K562 (cell line): ENCODE results near the gene SLC26A1. TPM values are rescaled to one million over a fixed set of nuclear protein-coding genes. Genes with fewer than 3 reads are reported as not detected.

Experiments used
- ATAC-seq: fragments of 200-7000 bp; cut with Tn5 transposase; 3 replicates; pipeline ENCODE4 v1.9.1; 2020; ENCODE audit warnings: moderate library complexity
- BruUV-seq: library from RNA; stranded (reverse); fragments of 400-500 nt; replicated peaks from 2 replicates; lab custom pipeline; 2021; lab: Mats Ljungman, UMichigan
- CTCF ChIA-PET: fragments of 300-600 bp; formaldehyde crosslinking; extraction: SDS; loops from one replicate; lab custom pipeline; 2021; ENCODE audit warnings: low intra/inter-chr PET ratio; lab: Yijun Ruan, JAX
- POLR2A ChIA-PET: fragments of 300-600, 350-650 bp; sonication (Branson Sonifier 250); formaldehyde crosslinking; extraction: SDS; loops from one replicate; lab custom pipeline; 2021; ENCODE audit warnings: antibody characterized with exemption, inconsistent platforms; lab: Yijun Ruan, JAX
- DNase-seq, 4 experiments: peaks; one replicate each; pipeline versions ENCODE4 v3.0.0 to v3.0.0-alpha.2; 2011 to 2018; ENCODE audit warnings: low spot score in 3 of 4, mixed read lengths in 3 of 4; ENCODE audit errors: extremely low read depth in 1 of 4
- FAIRE-seq: peaks from 2 replicates; lab custom pipeline; 2011; peaks lifted over from hg19 to GRCh38; lab: Jason Lieb, UNC
- H2AFZ ChIP-seq: 2 replicates; pipeline ENCODE4 v1.6.0; 2011; ENCODE audit warnings: low read depth, low read length, control low read depth, inconsistent platforms
- H3K27ac ChIP-seq: fragments of 200-600 bp; 3 replicates; pipeline ENCODE4 v1.8.0; 2011; ENCODE audit warnings: low read depth, mild to moderate bottlenecking, control low read depth, inconsistent platforms, low read length, moderate library complexity, mixed read lengths; ENCODE audit errors: extremely low read depth
- H3K27me3 ChIP-seq, 2 experiments: fragments of 300-600 bp in 1 of 2; 2 replicates in 1 of 2; 3 replicates in 1 of 2; pipeline versions ENCODE4 v1.6.0 to v1.8.0; 2011; ENCODE audit warnings: inconsistent platforms in 2 of 2, low read length in 2 of 2, mild to moderate bottlenecking in 1 of 2, mixed read lengths in 1 of 2, moderate library complexity in 1 of 2; ENCODE audit not compliant: control insufficient read depth in 2 of 2, insufficient read depth in 2 of 2
- H3K36me3 ChIP-seq: fragments of 300-600 bp; 3 replicates; pipeline ENCODE4 v1.8.0; 2011; ENCODE audit warnings: mild to moderate bottlenecking, low read length, inconsistent platforms; ENCODE audit not compliant: control insufficient read depth, insufficient read depth
- H3K4me1 ChIP-seq, 2 experiments: fragments of 200-600 bp in 1 of 2; replicated peaks in 1 of 2; 2 replicates in 1 of 2; 3 replicates in 1 of 2; pipeline versions ENCODE4 v1.5.1 to v1.8.0; 2011; ENCODE audit warnings: inconsistent platforms in 2 of 2, low read length in 2 of 2, mild to moderate bottlenecking in 1 of 2, mixed read lengths in 1 of 2, moderate library complexity in 1 of 2; ENCODE audit not compliant: control insufficient read depth in 2 of 2, insufficient read depth in 2 of 2
- H3K4me2 ChIP-seq: 2 replicates; pipeline ENCODE4 v1.6.1; 2011; ENCODE audit warnings: low read length, control low read depth, inconsistent platforms, mixed read lengths; ENCODE audit not compliant: insufficient read depth
- H3K4me3 ChIP-seq: fragments of 200-600 bp; sonication (generic), shearing (Covaris generic); 2 replicates; pipeline ENCODE4 v1.5.1; 2016; ENCODE audit warnings: control low read depth, inconsistent platforms
- H3K79me2 ChIP-seq: fragments of 200-600 bp; 3 replicates; pipeline ENCODE4 v1.8.0; 2011; ENCODE audit warnings: low read length, inconsistent platforms; ENCODE audit not compliant: control insufficient read depth, insufficient read depth
- H3K9ac ChIP-seq, 2 experiments: 2 replicates each; pipeline versions ENCODE4 v1.6.0 to v1.6.1; 2011; ENCODE audit warnings: low read depth in 2 of 2, low read length in 2 of 2, control low read depth in 1 of 2, inconsistent platforms in 1 of 2, mild to moderate bottlenecking in 1 of 2, mixed read lengths in 1 of 2; ENCODE audit not compliant: insufficient read depth in 1 of 2
- H3K9me1 ChIP-seq: one replicate; pipeline ENCODE4 v1.6.0; 2011; ENCODE audit warnings: inconsistent platforms, mild to moderate bottlenecking, low read length, moderate library complexity; ENCODE audit not compliant: control insufficient read depth, insufficient read depth
- H3K9me3 ChIP-seq: replicated peaks from 2 replicates; pipeline ENCODE4 v1.5.1; 2011; ENCODE audit warnings: low read depth, low read length, inconsistent platforms; ENCODE audit not compliant: control insufficient read depth, insufficient read depth
- H4K20me1 ChIP-seq: replicated peaks from 2 replicates; pipeline ENCODE4 v1.6.1; 2011; ENCODE audit warnings: low read length, inconsistent platforms, mixed read lengths; ENCODE audit not compliant: control insufficient read depth, insufficient read depth
- CBX5 ChIP-seq: IDR thresholded peaks from 2 replicates; pipeline ENCODE4 v1.6.1; 2014; ENCODE audit warnings: low read depth, borderline replicate concordance
- HNRNPL ChIP-seq: fragments of 200-400 bp; formaldehyde crosslinking; IDR thresholded peaks from 2 replicates; pipeline ENCODE4 v1.6.1; 2017; ENCODE audit warnings: low read depth, mild to moderate bottlenecking, low read length
- RBM17 ChIP-seq: fragments of 200-400 bp; formaldehyde crosslinking; IDR thresholded peaks from 2 replicates; pipeline ENCODE4 v1.6.1; 2017; ENCODE audit warnings: low read depth, mild to moderate bottlenecking, low read length, borderline replicate concordance
- WGBS: fragments of 100-300 bp; shearing (Covaris generic); methylation state at CpG from one replicate; pipeline ENCODE4 v1.1.6; 2016; ENCODE audit warnings: low coverage, mixed read lengths; ENCODE audit not compliant: insufficient coverage; ENCODE audit errors: missing lambda C conversion rate; 5-methylcytosine and 5-hydroxymethylcytosine counted together
- in situ Hi-C: fragments of 300-500 bp; cut with MboI; formaldehyde crosslinking; loops from 4 replicates; pipeline ENCODE4 v1.15.0; 2018; ENCODE audit warnings: inconsistent platforms, mixed read lengths
- intact Hi-C: fragments of 100-400 bp; cut with micrococcal nuclease; formaldehyde crosslinking; loops from 2 replicates; pipeline ENCODE4 v1.14.2; 2022
- polyA plus RNA-seq, 8 experiments: library from polyadenylated mRNA; depleted of rRNA in 4 of 8; stranded (reverse) in 5 of 8; unstranded in 3 of 8; fragments of >200 nt; fragmentation: Nextera tagmentation in 2 of 8; fragmentation: Illumina TruSeq in 1 of 8; extraction: Ambion mirVana in 2 of 8; extraction: Trizol in 1 of 8; gene quantifications; 2 replicates each; pipeline versions ENCODE4 v1.2.1 to v1.2.3, GENCODE V29; 2011 to 2014; ENCODE audit warnings: inconsistent platforms in 1 of 8, missing spikeins in 1 of 8
- total RNA-seq, 7 experiments: library from RNA; depleted of rRNA in 6 of 7; stranded (reverse); fragments of >200 nt in 6 of 7; fragmentation: Illumina TruSeq in 2 of 7; extraction: Trizol in 2 of 7; gene quantifications; 2 replicates each; pipeline versions ENCODE4 v1.2.1 to v1.2.3, GENCODE V29; 2011 to 2021; ENCODE audit warnings: low replicate concordance in 1 of 7

SLC26A1 gene
- total and polyA plus RNA-seq, 9 of the 15 experiments (the other 6 are each of a cell fraction or from before 2014, with no cell fraction given) = 0.11 to 4.2 (median 0.95) TPM

DNA sequence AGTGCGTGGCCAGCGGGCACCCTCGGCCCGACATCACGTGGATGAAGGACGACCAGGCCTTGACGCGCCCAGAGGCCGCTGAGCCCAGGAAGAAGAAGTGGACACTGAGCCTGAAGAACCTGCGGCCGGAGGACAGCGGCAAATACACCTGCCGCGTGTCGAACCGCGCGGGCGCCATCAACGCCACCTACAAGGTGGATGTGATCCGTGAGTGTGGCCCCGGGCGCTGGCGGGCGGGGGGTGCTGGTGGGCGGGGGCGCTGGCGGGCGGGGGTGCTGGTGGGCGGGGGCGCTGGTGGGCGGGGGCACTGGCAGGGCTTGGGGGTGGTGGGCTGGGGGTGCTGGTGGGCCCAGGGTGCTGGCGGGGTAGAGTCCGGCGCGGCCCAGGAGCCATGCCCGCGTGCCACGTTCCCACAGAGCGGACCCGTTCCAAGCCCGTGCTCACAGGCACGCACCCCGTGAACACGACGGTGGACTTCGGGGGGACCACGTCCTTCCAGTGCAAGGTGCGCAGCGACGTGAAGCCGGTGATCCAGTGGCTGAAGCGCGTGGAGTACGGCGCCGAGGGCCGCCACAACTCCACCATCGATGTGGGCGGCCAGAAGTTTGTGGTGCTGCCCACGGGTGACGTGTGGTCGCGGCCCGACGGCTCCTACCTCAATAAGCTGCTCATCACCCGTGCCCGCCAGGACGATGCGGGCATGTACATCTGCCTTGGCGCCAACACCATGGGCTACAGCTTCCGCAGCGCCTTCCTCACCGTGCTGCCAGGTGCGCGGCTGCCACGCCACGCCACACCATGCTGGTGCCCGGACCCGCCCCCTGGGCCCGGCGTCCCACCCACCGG lies 30.9 kb upstream of the SLC26A1 start:
- 98% methylated on average over 28 of the region's 83 CpGs for WGBS
- FAIRE-seq = no peak
- Histone ChIP-seq H3K9me1 (no peaks in the 10 kb centered on the region), H3K4me1 (peaks cover 0 to 62% of the 10 kb centered on the region in 2 experiments; a peak in 3 of 5 replicates), H4K20me1 (0 out of 2 replicates have a peak, but pooled peaks cover 1% of the 10 kb centered on the region), H3K4me3 (no peak overlapping the region), H3K27ac (no peak overlapping the region), H3K9me3 (no peaks in the 10 kb centered on the region; the same call in 1 of the 2 replicates), H2AFZ (no peak overlapping the region), H3K79me2 (no peaks in the 10 kb centered on the region), H3K4me2 (no peak overlapping the region), H3K36me3 (peaks cover 29% of the 10 kb centered on the region; the same call in 2 of the 3 replicates), H3K27me3 (no peaks in the 10 kb centered on the region), H3K9ac (no peak overlapping the region)
- peak in 1 of 4 experiments; percentile 12 for DNase-seq
- ChIA-PET CTCF (no interaction called here), POLR2A (interaction anchor here (0.7 to 1.1 kb wide), 2 partner anchors 9 to 19 kb away, joined by 3 to 4 read pairs; no protein-coding TSS in a partner anchor)
- intact Hi-C loops = no loop called here
- TF ChIP-seq RBM17 (no peak), HNRNPL (peak; percentile 27; the same call in 1 of the 2 replicates), CBX5 (no peak)
- in situ Hi-C loops = no loop called here
- ATAC-seq = no peak
- no TSS peak for BruUV-seq
